KOPT-K1 (cell line): Measurements from ENCODE around the gene BLZF1.
A peak's percentile ranks its signal among the peaks of the same experiment; 100 is the strongest.
"Not testable (repeated sequence)": the region's sequence is repeated elsewhere in the genome, so short reads cannot be mapped to it uniquely, and the experiment has no call there.

Source experiments
- H3K27ac ChIP-seq: fragments of 200-600 bp; sonication (generic); 2 replicates; pipeline ENCODE4 v1.5.1; 2016; ENCODE audit warnings: antibody characterized with exemption, mild to moderate bottlenecking, low read depth, low read length; ENCODE audit not compliant: poor library complexity, severe bottlenecking
- H3K36me3 ChIP-seq: fragments of 200-600 bp; sonication (generic); 2 replicates; pipeline ENCODE4 v1.5.1; 2017; ENCODE audit warnings: antibody characterized with exemption, mild to moderate bottlenecking, low read length, moderate library complexity; ENCODE audit not compliant: insufficient read depth
- H3K9me3 ChIP-seq: fragments of 200-600 bp; sonication (generic); 2 replicates; pipeline ENCODE4 v1.5.1; 2017; ENCODE audit warnings: antibody characterized with exemption, low read length, mild to moderate bottlenecking; ENCODE audit not compliant: insufficient read depth, poor library complexity, severe bottlenecking

BLZF1 gene, protein sequence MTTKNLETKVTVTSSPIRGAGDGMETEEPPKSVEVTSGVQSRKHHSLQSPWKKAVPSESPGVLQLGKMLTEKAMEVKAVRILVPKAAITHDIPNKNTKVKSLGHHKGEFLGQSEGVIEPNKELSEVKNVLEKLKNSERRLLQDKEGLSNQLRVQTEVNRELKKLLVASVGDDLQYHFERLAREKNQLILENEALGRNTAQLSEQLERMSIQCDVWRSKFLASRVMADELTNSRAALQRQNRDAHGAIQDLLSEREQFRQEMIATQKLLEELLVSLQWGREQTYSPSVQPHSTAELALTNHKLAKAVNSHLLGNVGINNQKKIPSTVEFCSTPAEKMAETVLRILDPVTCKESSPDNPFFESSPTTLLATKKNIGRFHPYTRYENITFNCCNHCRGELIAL

GRCh38 chr1:169367686-169368405 is at the start of gene BLZF1, which contains the start of gene NME7:
Gene BLZF1 (plus strand): TSS chr1:169368195. CDS start chr1:169369523, 1,328 bp downstream.
Gene NME7 (minus strand): TSS chr1:169367797. CDS start chr1:169367710, 87 bp downstream.
- peaks cover 14% of the 10 kb centered on the region for H3K36me3 ChIP-seq
- peak within 1 kb of the TSS; percentile 82 for H3K27ac ChIP-seq
- H3K9me3 ChIP-seq = peaks cover 8% of the 10 kb centered on the region

DNA sequence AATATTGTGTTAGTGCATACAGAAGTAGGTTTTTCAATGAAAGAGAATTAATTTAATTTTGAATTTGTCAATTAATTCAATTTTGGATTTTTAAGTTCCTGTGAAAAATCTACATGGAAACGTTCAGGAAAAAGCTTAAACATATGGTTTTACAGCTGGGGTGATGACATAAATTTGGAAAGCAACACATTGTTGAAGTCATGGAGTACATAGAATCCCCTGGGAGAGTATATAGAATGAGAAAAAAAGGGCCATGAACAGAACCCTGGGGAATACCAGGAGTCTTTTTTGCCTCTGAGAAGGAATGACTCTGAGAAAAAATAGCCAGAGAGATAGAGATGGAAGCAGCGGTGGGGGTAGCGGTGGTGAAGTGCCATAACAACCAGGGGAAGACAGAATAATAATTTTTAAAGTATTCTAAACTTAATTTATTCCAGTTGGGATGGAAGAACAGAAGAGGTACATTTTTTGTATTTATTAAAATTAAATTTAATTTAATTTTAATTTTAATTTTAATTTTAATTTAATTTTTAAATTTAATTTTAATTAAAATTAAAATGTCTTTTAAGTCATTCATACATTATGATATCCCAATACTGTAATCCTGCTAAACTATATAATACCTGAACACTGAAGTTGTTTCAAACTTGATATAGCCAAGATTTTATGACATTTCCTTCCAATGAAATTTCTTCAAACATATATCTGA is 49.3 kb upstream of the BLZF1 start:
- Histone ChIP-seq H3K36me3 (no peaks in the 10 kb centered on the region), H3K9me3 (no peaks in the 10 kb centered on the region), H3K27ac (no peak overlapping the region)

DNA sequence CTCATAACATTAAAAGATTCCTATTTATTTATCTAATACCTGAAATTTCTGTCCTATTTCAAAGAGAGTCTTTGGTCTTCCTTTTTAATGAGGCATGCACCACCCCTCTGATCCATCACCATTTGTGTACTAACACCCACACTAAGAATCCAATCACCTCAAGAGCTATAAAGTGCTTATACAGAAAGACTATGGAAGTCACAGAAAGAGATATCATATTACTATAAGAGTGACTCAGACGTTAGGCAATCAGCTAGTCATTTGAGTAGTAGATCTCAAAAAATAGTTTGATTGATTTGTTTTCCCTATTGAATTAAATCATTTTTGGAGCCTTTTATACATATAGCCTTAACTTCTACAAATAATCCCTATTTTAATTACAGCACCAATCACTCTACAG is 46.5 kb upstream of the BLZF1 start:
- no peaks in the 10 kb centered on the region for H3K9me3 ChIP-seq
- H3K27ac ChIP-seq = no peak overlapping the region
- H3K36me3 ChIP-seq = no peaks in the 10 kb centered on the region

DNA sequence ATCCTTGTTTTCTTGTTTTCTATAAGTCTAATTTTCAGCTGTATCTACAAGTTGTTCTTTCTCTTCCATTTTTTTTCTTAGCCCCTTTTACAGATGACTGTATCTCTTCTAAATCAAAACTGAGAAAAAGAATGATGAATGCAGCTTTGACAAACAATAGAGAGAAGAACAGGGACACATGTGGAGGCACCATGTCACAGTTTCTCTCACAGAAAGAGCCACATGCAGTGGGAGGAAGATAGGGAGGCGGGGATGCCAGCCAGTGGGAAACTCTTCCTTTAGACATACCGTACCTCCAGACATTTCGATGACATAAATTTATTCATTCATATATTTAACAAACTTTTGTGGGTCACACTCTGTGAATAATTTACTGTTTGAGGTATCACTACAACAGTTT is 45.9 kb upstream of the BLZF1 start:
- H3K27ac ChIP-seq = no peak overlapping the region
- no peaks in the 10 kb centered on the region for H3K9me3 ChIP-seq
- H3K36me3 ChIP-seq = no peaks in the 10 kb centered on the region

- Histone ChIP-seq H3K36me3 (no peaks in the 10 kb centered on the region), H3K9me3 (no peaks in the 10 kb centered on the region), H3K27ac (no peak overlapping the region)
Observed at GRCh38 chr1:169325117-169325516, 42.9 kb upstream of the BLZF1 start.

DNA sequence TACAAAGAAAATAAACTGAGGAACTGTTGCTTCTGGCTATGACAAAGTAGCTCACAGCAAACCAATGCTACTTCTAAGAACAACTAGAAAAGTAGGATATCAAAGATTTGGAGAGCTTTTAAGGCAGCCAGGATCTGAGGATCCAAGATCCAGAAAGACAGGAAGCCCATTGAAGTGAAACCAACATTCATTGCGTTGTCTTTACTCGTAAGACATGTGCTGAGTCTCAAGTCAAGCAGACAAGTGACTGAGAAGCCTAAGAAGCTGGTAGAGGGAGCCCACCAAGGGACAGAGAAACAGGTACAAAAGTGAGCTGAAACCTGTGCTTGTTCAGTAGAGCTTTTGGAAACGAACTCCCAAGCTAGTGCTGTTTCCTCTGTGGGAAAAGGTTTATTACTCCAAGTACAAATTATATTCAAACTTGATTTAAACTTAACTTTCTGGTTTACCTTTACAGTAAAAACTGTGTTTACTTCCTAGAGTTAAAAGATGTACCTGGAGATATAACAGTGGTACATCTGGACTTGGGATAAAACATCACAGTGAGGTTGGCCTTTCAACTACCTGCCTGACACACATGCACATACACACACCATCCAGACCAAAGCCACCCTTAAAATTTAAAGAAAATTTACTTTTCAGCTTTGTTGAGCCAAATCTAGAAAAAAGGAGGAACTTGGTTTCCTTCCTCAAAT is 41.6 kb upstream of the BLZF1 start:
- peaks cover 6% of the 10 kb centered on the region for H3K9me3 ChIP-seq
- H3K27ac ChIP-seq = no peak overlapping the region
- no peaks in the 10 kb centered on the region for H3K36me3 ChIP-seq

DNA sequence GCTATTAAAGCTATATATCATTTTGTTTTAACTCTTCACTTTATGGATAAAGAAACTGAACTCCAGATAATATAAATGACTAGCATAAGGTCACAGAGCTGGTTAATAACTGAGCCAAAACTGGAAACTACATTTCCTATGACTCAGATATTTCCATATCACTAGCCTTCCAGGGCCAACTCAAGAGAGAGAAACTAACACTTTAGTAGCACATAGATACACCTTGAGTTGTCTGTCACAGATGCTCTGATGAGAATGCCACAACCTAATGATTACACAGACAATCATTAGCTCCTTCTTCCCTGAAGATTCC is 41.1 kb upstream of the BLZF1 start:
- Histone ChIP-seq H3K27ac (no peak overlapping the region), H3K9me3 (peaks cover 6% of the 10 kb centered on the region), H3K36me3 (no peaks in the 10 kb centered on the region)

DNA sequence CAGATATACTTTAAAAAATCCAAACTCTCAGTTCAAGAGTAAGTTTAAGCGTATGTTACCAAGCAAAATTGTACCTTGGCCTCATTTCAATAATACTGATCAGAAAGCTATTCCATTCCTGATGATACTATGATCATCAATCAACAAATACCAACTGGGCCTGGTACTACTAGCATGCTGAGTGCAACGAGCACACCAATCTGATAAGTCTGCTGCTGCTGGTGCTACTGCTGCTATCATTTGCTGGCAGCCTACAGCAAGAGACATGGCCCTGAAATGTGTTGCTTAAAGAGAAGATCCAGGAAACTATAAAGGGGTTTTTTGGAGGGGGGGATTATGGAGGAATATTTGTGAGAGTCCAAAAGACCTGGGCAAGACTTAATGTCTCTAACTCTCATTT is 40.1 kb upstream of the BLZF1 start:
- peaks cover 6% of the 10 kb centered on the region for H3K9me3 ChIP-seq
- H3K36me3 ChIP-seq = no peaks in the 10 kb centered on the region
- no peak overlapping the region for H3K27ac ChIP-seq

GRCh38 chr1:169329383-169329782 is 38.6 kb upstream of the BLZF1 start:
- Histone ChIP-seq H3K36me3 (no peaks in the 10 kb centered on the region), H3K9me3 (peaks cover 6% of the 10 kb centered on the region), H3K27ac (no peak overlapping the region)

- H3K36me3 ChIP-seq = no peaks in the 10 kb centered on the region
- H3K27ac ChIP-seq = no peak overlapping the region
- H3K9me3 ChIP-seq = peaks cover 6% of the 10 kb centered on the region
Observed at GRCh38 chr1:169330927-169331326, 37.1 kb upstream of the BLZF1 start.

GRCh38 chr1:169334727-169335126 is 33.3 kb upstream of the BLZF1 start:
- not testable (repeated sequence) for H3K9me3 ChIP-seq, H3K27ac ChIP-seq, H3K36me3 ChIP-seq

DNA sequence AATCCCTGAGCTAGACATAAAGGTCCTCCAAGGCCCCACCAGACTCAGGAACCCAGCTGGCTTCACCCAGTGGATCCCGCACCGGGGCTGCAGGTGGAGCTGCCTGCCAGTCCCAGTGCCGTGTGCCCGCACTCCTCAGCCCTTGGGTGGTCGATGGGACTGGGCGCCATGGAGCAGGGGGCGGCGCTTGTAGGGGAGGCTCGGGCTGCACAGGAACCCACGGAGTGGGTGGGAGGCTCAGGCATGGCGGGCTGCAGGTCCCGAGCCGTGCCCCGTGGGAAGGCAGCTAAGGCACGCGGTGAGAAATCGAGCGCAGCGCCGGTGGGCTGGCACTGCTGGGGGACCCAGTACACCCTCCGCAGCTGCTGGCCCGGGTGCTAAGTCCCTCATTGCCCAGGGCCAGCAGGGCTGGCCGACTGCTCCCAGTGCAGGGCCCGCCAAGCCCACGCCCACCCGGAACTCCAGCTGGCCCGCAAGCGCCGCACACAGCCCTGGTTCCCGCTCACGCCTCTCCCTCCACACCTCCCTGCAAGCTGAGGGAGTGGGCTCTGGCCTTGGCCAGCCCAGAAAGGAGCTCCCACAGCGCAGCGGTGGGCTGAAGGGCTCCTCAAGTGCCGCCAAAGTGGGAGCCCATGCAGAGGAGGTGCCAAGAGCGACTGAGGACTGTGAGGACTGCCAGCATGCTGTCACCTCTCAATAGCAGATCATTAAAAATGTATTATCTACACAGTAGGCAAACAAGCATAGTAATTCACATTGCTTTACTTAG is 30.9 kb upstream of the BLZF1 start:
- H3K36me3 ChIP-seq, H3K27ac ChIP-seq, H3K9me3 ChIP-seq: not testable (repeated sequence)

DNA sequence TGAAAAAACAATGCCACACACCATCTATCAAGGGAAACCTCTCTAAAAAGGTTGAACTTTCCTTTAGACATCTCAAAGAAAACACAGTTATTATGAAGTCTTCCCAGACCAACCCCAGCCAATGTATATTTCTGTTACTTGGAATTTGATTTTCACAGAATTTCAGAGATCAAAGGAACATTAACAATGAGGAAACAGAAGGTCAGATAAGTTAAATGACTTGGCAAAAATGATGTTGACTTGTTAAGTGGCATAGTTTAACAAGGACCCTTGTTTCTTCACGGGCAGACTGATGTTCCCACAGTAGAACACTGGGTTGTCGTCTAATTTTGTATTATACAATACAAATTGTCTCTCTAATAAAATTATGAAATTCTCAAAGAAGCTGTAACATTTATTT is 29.4 kb upstream of the BLZF1 start:
- no peak overlapping the region for H3K27ac ChIP-seq
- no peaks in the 10 kb centered on the region for H3K36me3 ChIP-seq
- H3K9me3 ChIP-seq = peaks cover 7% of the 10 kb centered on the region

DNA sequence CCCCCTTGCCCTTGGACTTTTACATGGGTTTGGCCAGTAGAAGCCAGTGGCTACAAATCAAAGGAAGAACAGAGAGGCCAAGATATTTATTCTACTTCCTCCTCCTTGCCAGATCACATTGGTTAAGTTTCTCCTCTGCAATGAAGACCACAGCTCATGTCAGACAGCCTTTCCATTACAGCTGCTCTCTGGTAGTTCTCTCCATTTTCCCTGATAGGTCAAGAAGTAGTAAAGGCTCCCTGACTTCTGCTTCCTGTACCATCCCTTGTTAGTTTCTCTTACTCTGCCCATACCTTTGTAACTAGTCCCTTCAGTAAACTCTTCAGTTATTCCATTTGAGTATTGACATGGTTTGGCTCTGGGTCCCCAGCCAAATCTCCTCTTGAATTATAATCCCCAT is 28.2 kb upstream of the BLZF1 start:
- Histone ChIP-seq H3K27ac (no peak overlapping the region), H3K9me3 (peaks cover 7% of the 10 kb centered on the region), H3K36me3 (no peaks in the 10 kb centered on the region)
